Measurements from ENCODE around the gene SYT9.

GRCh38 chr11:7499081-7499480, 247.4 kb downstream of the SYT9 start:
- TF ChIP-seq, protein P1, sequence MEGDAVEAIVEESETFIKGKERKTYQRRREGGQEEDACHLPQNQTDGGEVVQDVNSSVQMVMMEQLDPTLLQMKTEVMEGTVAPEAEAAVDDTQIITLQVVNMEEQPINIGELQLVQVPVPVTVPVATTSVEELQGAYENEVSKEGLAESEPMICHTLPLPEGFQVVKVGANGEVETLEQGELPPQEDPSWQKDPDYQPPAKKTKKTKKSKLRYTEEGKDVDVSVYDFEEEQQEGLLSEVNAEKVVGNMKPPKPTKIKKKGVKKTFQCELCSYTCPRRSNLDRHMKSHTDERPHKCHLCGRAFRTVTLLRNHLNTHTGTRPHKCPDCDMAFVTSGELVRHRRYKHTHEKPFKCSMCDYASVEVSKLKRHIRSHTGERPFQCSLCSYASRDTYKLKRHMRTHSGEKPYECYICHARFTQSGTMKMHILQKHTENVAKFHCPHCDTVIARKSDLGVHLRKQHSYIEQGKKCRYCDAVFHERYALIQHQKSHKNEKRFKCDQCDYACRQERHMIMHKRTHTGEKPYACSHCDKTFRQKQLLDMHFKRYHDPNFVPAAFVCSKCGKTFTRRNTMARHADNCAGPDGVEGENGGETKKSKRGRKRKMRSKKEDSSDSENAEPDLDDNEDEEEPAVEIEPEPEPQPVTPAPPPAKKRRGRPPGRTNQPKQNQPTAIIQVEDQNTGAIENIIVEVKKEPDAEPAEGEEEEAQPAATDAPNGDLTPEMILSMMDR (IDR thresholded peaks at IDR 0.05 in 2 of 3, conservative IDR thresholded peaks at IDR 0.05 in 1 of 3; ENCODE audit: control insufficient read depth in 2 of 3, extremely low read depth in 1 of 3, insufficient read depth in 1 of 3, low read depth in 3 of 3, low read length in 3 of 3): no peak
- TF ChIP-seq BRCA1 (IDR thresholded peaks at IDR 0.05; ENCODE audit: low read depth, low read length): no peak
- TF ChIP-seq SUZ12 (IDR thresholded peaks at IDR 0.05; ENCODE audit: unreplicated experiment): no peak
- TF ChIP-seq, protein P2, sequence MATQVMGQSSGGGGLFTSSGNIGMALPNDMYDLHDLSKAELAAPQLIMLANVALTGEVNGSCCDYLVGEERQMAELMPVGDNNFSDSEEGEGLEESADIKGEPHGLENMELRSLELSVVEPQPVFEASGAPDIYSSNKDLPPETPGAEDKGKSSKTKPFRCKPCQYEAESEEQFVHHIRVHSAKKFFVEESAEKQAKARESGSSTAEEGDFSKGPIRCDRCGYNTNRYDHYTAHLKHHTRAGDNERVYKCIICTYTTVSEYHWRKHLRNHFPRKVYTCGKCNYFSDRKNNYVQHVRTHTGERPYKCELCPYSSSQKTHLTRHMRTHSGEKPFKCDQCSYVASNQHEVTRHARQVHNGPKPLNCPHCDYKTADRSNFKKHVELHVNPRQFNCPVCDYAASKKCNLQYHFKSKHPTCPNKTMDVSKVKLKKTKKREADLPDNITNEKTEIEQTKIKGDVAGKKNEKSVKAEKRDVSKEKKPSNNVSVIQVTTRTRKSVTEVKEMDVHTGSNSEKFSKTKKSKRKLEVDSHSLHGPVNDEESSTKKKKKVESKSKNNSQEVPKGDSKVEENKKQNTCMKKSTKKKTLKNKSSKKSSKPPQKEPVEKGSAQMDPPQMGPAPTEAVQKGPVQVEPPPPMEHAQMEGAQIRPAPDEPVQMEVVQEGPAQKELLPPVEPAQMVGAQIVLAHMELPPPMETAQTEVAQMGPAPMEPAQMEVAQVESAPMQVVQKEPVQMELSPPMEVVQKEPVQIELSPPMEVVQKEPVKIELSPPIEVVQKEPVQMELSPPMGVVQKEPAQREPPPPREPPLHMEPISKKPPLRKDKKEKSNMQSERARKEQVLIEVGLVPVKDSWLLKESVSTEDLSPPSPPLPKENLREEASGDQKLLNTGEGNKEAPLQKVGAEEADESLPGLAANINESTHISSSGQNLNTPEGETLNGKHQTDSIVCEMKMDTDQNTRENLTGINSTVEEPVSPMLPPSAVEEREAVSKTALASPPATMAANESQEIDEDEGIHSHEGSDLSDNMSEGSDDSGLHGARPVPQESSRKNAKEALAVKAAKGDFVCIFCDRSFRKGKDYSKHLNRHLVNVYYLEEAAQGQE (IDR thresholded peaks at IDR 0.05; ENCODE audit: low read depth, low read length): no peak
- TF ChIP-seq JUND (IDR thresholded peaks at IDR 0.05; ENCODE audit: low read depth, low read length): no peak
- TF ChIP-seq YY1 (IDR thresholded peaks at IDR 0.05; ENCODE audit: low read depth, low read length): no peak
- no peak for TF ChIP-seq POLR2AphosphoS5 (IDR thresholded peaks at IDR 0.05; ENCODE audit: low read length)
- TF ChIP-seq POLR2A (IDR thresholded peaks at IDR 0.05; ENCODE audit: low read depth, low read length): no peak
- TF ChIP-seq ZNF207 (IDR thresholded peaks at IDR 0.05; ENCODE audit: borderline replicate concordance): no peak
- TF ChIP-seq BMI1 (IDR thresholded peaks at IDR 0.05; ENCODE audit: borderline replicate concordance): no peak

All from GM12878 (cell line).